Muscle layer of duodenum (tissue), 2 donors: ENCODE measurements around the gene STIM2.

Experiments used
- H3K27ac ChIP-seq: one replicate; pipeline ENCODE4 v1.7.0; 2013; ENCODE audit warnings: mild to moderate bottlenecking, low read length
- H3K27me3 ChIP-seq: one replicate; pipeline ENCODE4 v1.7.0; 2013; ENCODE audit warnings: low read depth, mild to moderate bottlenecking, control low read depth, low read length
- H3K36me3 ChIP-seq, 2 donors: one replicate each; pipeline ENCODE4 v1.7.0; 2013; ENCODE audit warnings: low read length in 2 of 2, control low read depth in 1 of 2, mild to moderate bottlenecking in 1 of 2; ENCODE audit not compliant: insufficient read depth in 2 of 2, control insufficient read depth in 1 of 2
- H3K4me1 ChIP-seq, 2 donors: one replicate each; pipeline ENCODE4 v1.7.0; 2013; ENCODE audit warnings: low read length in 2 of 2, mild to moderate bottlenecking in 2 of 2, control low read depth in 1 of 2, moderate library complexity in 1 of 2; ENCODE audit not compliant: insufficient read depth in 2 of 2, control insufficient read depth in 1 of 2
- H3K4me3 ChIP-seq, 2 donors: one replicate each; pipeline ENCODE4 v1.7.0; 2013; ENCODE audit warnings: low read length in 2 of 2, low read depth in 1 of 2, mild to moderate bottlenecking in 1 of 2
- H3K9me3 ChIP-seq, 2 donors: one replicate each; pipeline ENCODE4 v1.7.0; 2013; ENCODE audit warnings: low read length in 2 of 2, control low read depth in 1 of 2, mild to moderate bottlenecking in 1 of 2; ENCODE audit not compliant: control insufficient read depth in 1 of 2
- donor health status: healthy.

The STIM2 gene

GRCh38 chr4:27007507-27007906 is 146.9 kb downstream of the STIM2 start:
- Histone ChIP-seq H3K27me3 (no peaks in the 10 kb centered on the region), H3K9me3 (no peaks in the 10 kb centered on the region), H3K4me3 (no peak overlapping the region), H3K27ac (no peak overlapping the region), H3K4me1 (peaks cover 0 to 10% of the 10 kb centered on the region in 2 donors), H3K36me3 (peaks cover 0 to 3% of the 10 kb centered on the region in 2 donors)

- Histone ChIP-seq H3K4me1 (peaks cover 0 to 6% of the 10 kb centered on the region in 2 donors), H3K36me3 (peaks cover 0 to 3% of the 10 kb centered on the region in 2 donors), H3K9me3 (no peaks in the 10 kb centered on the region), H3K4me3 (no peak overlapping the region), H3K27me3 (no peaks in the 10 kb centered on the region), H3K27ac (no peak overlapping the region)
These were observed 148.0 kb downstream of the STIM2 start for GRCh38 chr4:27008679-27009078.

- Histone ChIP-seq H3K4me1 (peaks cover 0 to 6% of the 10 kb centered on the region in 2 donors), H3K27ac (no peak overlapping the region), H3K27me3 (no peaks in the 10 kb centered on the region), H3K4me3 (no peak overlapping the region), H3K36me3 (peaks cover 0 to 3% of the 10 kb centered on the region in 2 donors), H3K9me3 (no peaks in the 10 kb centered on the region)
These were observed 148.9 kb downstream of the STIM2 start for GRCh38 chr4:27009539-27009938.

- Histone ChIP-seq H3K9me3 (no peaks in the 10 kb centered on the region), H3K27me3 (no peaks in the 10 kb centered on the region), H3K36me3 (no peaks in the 10 kb centered on the region), H3K4me3 (no peak overlapping the region), H3K4me1 (peaks cover 0 to 4% of the 10 kb centered on the region in 2 donors), H3K27ac (no peak overlapping the region)
These were observed 149.8 kb downstream of the STIM2 start for GRCh38 chr4:27010334-27010940.

GRCh38 chr4:27011401-27011800 is 150.8 kb downstream of the STIM2 start:
- H3K9me3 ChIP-seq: no peaks in the 10 kb centered on the region
- no peaks in the 10 kb centered on the region for H3K4me1 ChIP-seq
- no peak overlapping the region for H3K27ac ChIP-seq
- H3K27me3 ChIP-seq: no peaks in the 10 kb centered on the region
- no peaks in the 10 kb centered on the region for H3K36me3 ChIP-seq
- H3K4me3 ChIP-seq: no peak overlapping the region

GRCh38 chr4:27013012-27013411 is 152.4 kb downstream of the STIM2 start:
- Histone ChIP-seq H3K27me3 (no peaks in the 10 kb centered on the region), H3K9me3 (no peaks in the 10 kb centered on the region), H3K4me3 (no peak overlapping the region), H3K27ac (no peak overlapping the region), H3K4me1 (no peaks in the 10 kb centered on the region), H3K36me3 (peaks cover 3 to 5% of the 10 kb centered on the region in 2 donors)

GRCh38 chr4:27016551-27016950 is 155.9 kb downstream of the STIM2 start:
- Histone ChIP-seq H3K9me3 (no peaks in the 10 kb centered on the region), H3K4me3 (no peak overlapping the region), H3K4me1 (no peaks in the 10 kb centered on the region), H3K36me3 (peaks cover 20 to 21% of the 10 kb centered on the region in 2 donors), H3K27ac (no peak overlapping the region), H3K27me3 (no peaks in the 10 kb centered on the region)

GRCh38 chr4:27017623-27018022 is 157.0 kb downstream of the STIM2 start:
- Histone ChIP-seq H3K27ac (no peak overlapping the region), H3K4me3 (no peak overlapping the region), H3K4me1 (no peaks in the 10 kb centered on the region), H3K36me3 (peaks cover 22 to 24% of the 10 kb centered on the region in 2 donors), H3K9me3 (no peaks in the 10 kb centered on the region), H3K27me3 (no peaks in the 10 kb centered on the region)

GRCh38 chr4:27018076-27018475 is 157.4 kb downstream of the STIM2 start:
- no peaks in the 10 kb centered on the region for H3K9me3 ChIP-seq
- H3K4me1 ChIP-seq: no peaks in the 10 kb centered on the region
- peaks cover 27 to 29% of the 10 kb centered on the region in 2 donors for H3K36me3 ChIP-seq
- H3K27ac ChIP-seq: no peak overlapping the region
- H3K27me3 ChIP-seq: no peaks in the 10 kb centered on the region
- H3K4me3 ChIP-seq: no peak overlapping the region

- no peaks in the 10 kb centered on the region for H3K27me3 ChIP-seq
- peaks cover 27 to 29% of the 10 kb centered on the region in 2 donors for H3K36me3 ChIP-seq
- H3K27ac ChIP-seq: no peak overlapping the region
These were observed 158.3 kb downstream of the STIM2 start for GRCh38 chr4:27018910-27019309.

GRCh38 chr4:27019766-27020165 is 159.1 kb downstream of the STIM2 start:
- no peaks in the 10 kb centered on the region for H3K9me3 ChIP-seq
- H3K4me3 ChIP-seq: no peak overlapping the region
- H3K27me3 ChIP-seq: no peaks in the 10 kb centered on the region
- H3K4me1 ChIP-seq: no peaks in the 10 kb centered on the region
- H3K27ac ChIP-seq: no peak overlapping the region
- peaks cover 27 to 29% of the 10 kb centered on the region in 2 donors for H3K36me3 ChIP-seq

More at GRCh38 chr4:27018910-27019309, 158.3 kb downstream of the STIM2 start:
- H3K4me3 ChIP-seq: no peak overlapping the region
- H3K4me1 ChIP-seq: no peaks in the 10 kb centered on the region
- H3K9me3 ChIP-seq: no peaks in the 10 kb centered on the region

GRCh38 chr4:27020203-27020602 is 159.6 kb downstream of the STIM2 start:
- H3K4me1 ChIP-seq: no peaks in the 10 kb centered on the region
- peaks cover 27 to 29% of the 10 kb centered on the region in 2 donors for H3K36me3 ChIP-seq
- no peak overlapping the region for H3K4me3 ChIP-seq
- no peaks in the 10 kb centered on the region for H3K9me3 ChIP-seq
- no peak overlapping the region for H3K27ac ChIP-seq
- H3K27me3 ChIP-seq: no peaks in the 10 kb centered on the region
